VCaP (cell line): ENCODE measurements around the gene TSHR.
A peak's percentile ranks its signal among the peaks of the same experiment; 100 is the strongest.

Experiments
- H3K27ac ChIP-seq: fragments of 450-650 bp; 2 replicates; pipeline ENCODE4 v1.5.1; 2017
- CTCF ChIP-seq: fragments of 450-650 bp; conservative IDR thresholded peaks from 2 replicates; pipeline ENCODE4 v1.5.1; 2017; ENCODE audit warnings: mild to moderate bottlenecking, moderate library complexity

Gene TSHR

GRCh38 chr14:81179631-81180030 lies 224.2 kb downstream of the TSHR start:
- TF ChIP-seq CTCF = no peak
- peak overlapping the region; percentile 61; the same call in 1 of the 2 replicates for H3K27ac ChIP-seq

- H3K27ac ChIP-seq = no peak overlapping the region
Observed at GRCh38 chr14:81187832-81188522, 232.6 kb downstream of the TSHR start.

GRCh38 chr14:81192594-81192993 lies 237.2 kb downstream of the TSHR start:
- TF ChIP-seq CTCF = no peak

More at GRCh38 chr14:81187832-81188522, 232.6 kb downstream of the TSHR start:
- TF ChIP-seq CTCF = no peak

GRCh38 chr14:81193924-81194633 lies 238.7 kb downstream of the TSHR start:
- TF ChIP-seq CTCF = no peak
- H3K27ac ChIP-seq = no peak overlapping the region

More at GRCh38 chr14:81192594-81192993, 237.2 kb downstream of the TSHR start:
- no peak overlapping the region for H3K27ac ChIP-seq
